Measurements from ENCODE around the gene OR7D4.
"Not testable (repeated sequence)": the region's sequence is repeated elsewhere in the genome, so short reads cannot be mapped to it uniquely, and the experiment has no call there.

The OR7D4 gene

GRCh38 chr19:9219489-9219888 is at the start of gene OR7D4:
Gene OR7D4, minus strand, starts transcription at chr19:9219589. Its CDS starts 4,752 bp downstream, at chr19:9214837.
- DNase-seq (ENCODE audit: low read depth in 2 of 2): no peak

DNA sequence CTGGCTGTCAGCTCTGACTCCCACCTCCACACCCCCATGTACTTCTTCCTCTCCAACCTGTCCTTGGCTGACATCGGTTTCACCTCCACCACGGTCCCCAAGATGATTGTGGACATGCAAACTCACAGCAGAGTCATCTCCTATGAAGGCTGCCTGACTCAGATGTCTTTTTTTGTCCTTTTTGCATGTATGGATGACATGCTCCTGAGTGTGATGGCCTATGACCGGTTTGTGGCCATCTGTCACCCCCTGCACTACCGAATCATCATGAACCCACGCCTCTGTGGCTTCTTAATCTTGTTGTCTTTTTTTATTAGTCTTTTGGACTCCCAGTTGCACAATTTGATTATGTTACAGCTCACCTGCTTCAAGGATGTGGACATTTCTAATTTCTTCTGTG is 31.8 kb upstream of the OR7D4 start:
- no peak for DNase-seq (ENCODE audit: low read depth in 2 of 2)

- no peak for DNase-seq (ENCODE audit: low read depth in 2 of 2)
Observed at GRCh38 chr19:9250630-9251029, 31.2 kb upstream of the OR7D4 start, which contains the start of gene OR7E24. Gene OR7E24, plus strand, starts transcription at chr19:9250930. Its CDS starts 114 bp downstream, at chr19:9251044.

DNA sequence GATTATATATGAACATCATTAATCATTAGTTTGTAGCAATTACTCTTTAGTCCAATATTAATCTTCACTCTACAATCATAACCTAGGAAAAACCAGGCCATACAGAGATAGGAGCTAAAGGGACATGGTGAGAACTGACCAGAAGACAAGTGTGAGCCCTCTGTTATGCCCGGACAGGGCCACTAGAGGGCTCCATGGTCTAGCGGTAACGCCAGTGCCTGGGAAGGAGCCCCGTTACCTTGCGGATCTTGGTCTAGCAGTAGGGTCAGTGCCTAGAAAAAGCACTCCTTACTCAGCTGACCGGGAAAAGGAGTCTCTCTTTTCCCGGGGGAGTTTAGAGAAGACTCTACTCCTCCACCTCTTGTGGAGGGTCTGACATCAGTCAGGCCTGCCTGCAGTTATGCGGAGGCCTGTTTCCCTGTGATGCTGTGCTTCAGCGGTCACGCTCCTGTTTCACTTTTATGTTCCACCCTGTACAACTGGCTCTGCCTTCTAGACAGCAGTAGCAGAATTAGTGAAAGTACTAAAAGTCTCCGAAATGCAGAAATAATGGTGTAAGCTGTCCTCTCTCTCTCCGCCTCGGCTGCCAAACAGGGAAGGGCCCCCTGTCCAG is 13.8 kb downstream of the OR7D4 start:
- peak; percentile 42 to 51 for DNase-seq (ENCODE audit: low read depth in 2 of 2)

DNA sequence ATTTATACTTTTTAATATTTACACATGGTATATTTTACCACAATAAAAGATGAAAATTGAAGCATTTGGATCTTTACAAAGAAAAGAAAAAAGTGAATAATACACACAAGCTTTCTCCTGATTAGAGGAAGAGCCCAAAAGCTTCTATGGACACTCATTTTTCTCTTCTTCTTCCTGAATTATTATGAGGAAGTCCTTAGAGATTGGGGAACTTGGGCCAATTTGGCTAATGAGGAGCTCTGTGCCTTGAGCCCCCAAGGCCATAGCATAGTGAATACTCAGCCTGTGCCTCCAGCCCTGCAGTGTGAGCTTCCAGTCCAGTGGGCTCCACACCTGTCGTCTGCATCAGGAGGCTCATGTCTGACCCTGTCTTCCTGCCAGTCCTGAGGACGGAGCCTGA is 21.3 kb downstream of the OR7D4 start:
- not testable (repeated sequence) for DNase-seq (ENCODE audit: low read depth in 2 of 2)

DNA sequence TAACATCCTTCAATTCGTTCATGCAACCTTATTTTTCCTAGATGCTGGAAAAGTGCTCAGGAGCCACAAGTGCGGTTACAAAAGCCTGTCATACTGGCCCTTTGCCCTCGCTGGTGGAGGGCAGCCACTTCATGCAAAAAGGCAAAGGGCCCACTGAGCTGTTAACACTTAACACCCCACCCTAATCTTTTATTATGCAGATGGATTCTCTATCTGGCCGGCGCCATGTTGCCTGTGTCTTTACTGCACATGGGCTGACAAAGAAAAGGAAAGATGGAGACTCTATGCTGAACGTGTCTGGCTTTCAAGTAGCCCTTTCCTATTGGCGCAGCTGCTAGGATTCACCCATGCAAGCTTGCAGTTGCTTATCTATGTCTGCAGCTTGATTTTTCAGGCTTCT is 29.9 kb downstream of the OR7D4 start:
- DNase-seq (ENCODE audit: low read depth in 2 of 2): no peak

DNA sequence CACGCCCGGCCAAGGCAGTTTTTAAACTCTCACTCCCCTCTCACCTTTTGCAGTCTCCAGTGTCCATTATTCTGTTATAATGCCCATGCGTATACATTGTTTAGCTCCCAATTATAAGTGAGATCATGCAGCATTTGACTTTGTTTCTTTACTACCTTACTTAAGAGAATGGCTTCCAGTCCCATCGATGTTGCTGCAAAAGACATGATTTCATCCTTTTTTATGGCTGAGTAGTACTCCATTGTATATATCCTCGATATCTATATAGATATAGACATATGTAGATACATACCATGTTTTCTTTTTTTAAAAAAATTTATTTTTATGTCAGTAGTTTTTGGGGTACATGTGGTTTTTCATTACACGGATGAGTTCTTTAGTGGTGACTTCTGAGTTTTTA is 32.2 kb downstream of the OR7D4 start:
- DNase-seq (ENCODE audit: low read depth in 2 of 2): no peak

DNA sequence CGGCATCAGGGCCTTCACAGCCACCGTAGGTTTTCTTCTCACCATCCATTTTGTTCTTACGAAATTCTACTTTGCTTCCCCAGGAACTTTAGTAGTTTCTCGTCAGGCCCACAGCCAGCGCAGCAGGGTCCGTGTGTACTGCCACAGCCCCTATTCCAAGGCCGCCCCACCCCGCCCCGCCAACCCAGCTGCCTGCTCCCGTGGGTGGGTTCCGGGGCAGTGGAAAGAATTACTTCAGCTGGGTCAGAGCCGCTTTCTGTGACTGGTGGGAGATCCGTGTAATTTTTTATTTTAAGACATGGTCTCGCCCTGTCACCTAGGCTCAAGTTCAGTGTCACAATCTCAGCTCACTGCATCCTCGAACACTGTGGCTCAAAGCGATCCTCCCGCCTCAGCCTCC is 36.4 kb downstream of the OR7D4 start:
- no peak for DNase-seq (ENCODE audit: low read depth in 2 of 2)

- DNase-seq (ENCODE audit: low read depth in 2 of 2): no peak
Observed at GRCh38 chr19:9178901-9179300, 40.5 kb downstream of the OR7D4 start, which contains the start of gene OR7D2. Gene OR7D2, plus strand, starts transcription at chr19:9178979. Its CDS starts 6,803 bp downstream, at chr19:9185782.

- DNase-seq (ENCODE audit: low read depth in 2 of 2): no peak
Observed at GRCh38 chr19:9175326-9175725, 44.1 kb downstream of the OR7D4 start.

- DNase-seq (ENCODE audit: low read depth in 2 of 2): no peak
Observed at GRCh38 chr19:9171393-9171991, 47.9 kb downstream of the OR7D4 start.

- DNase-seq (ENCODE audit: low read depth in 2 of 2): no peak
Observed at GRCh38 chr19:9166846-9167245, 52.5 kb downstream of the OR7D4 start.

GRCh38 chr19:9165261-9165660 is 54.1 kb downstream of the OR7D4 start:
- no peak for DNase-seq (ENCODE audit: low read depth in 2 of 2)

GRCh38 chr19:9161427-9161826 is 58.0 kb downstream of the OR7D4 start:
- DNase-seq (ENCODE audit: low read depth in 2 of 2): no peak

Data from stimulated activated CD4-positive, alpha-beta T cell treated with anti-CD3 and anti-CD28 coated beads, Interleukin-4, amount 100 ng/mL, for 48 hours (primary cell).